OCI-LY7 (cell line): ENCODE results near the gene CDYL. TPM values are rescaled to one million over a fixed set of nuclear protein-coding genes. Genes with fewer than 3 reads are reported as not detected.
"Not testable (repeated sequence)": the region's sequence is repeated elsewhere in the genome, so short reads cannot be mapped to it uniquely, and the experiment has no call there.

Source experiments
- BruUV-seq: library from RNA; stranded (reverse); fragments of 400-500 nt; replicated peaks from 2 replicates; lab custom pipeline; 2021; lab: Mats Ljungman, UMichigan
- CTCF ChIA-PET: fragments of 300-600 bp; sonication (Branson Sonifier 250); formaldehyde crosslinking; loops from one replicate; lab custom pipeline; 2022; ENCODE audit warnings: antibody characterized with exemption; ENCODE audit not compliant: unreplicated experiment; lab: Charles Lee
- POLR2A ChIA-PET: fragments of 300-600 bp; sonication (Branson Sonifier 250); formaldehyde crosslinking; loops from one replicate; lab custom pipeline; 2022; ENCODE audit warnings: antibody characterized with exemption; lab: Charles Lee
- DNase-seq: peaks from one replicate; pipeline ENCODE4 v3.0.0-alpha.2; 2015; ENCODE audit warnings: low spot score
- H2AFZ ChIP-seq: fragments of 200-600 bp; sonication (generic), shearing (Covaris generic); 2 replicates; pipeline ENCODE4 v1.6.1; 2014; ENCODE audit warnings: mild to moderate bottlenecking, antibody characterized with exemption, low read length, moderate library complexity
- H3K27ac ChIP-seq: fragments of 200-600 bp; sonication (generic); 2 replicates; pipeline ENCODE4 v1.5.1; 2014; ENCODE audit warnings: mixed run types, low read depth, mild to moderate bottlenecking, moderate library complexity, low read length, inconsistent platforms; ENCODE audit not compliant: poor library complexity, severe bottlenecking
- H3K36me3 ChIP-seq: fragments of 200-600 bp; sonication (generic); 2 replicates; pipeline ENCODE4 v1.6.1; 2014; ENCODE audit warnings: mild to moderate bottlenecking, antibody characterized with exemption, low read length, moderate library complexity, mixed read lengths; ENCODE audit not compliant: insufficient read depth
- H3K4me1 ChIP-seq: fragments of 200-600 bp; sonication (generic); 2 replicates; pipeline ENCODE4 v1.5.1; 2014; ENCODE audit warnings: mild to moderate bottlenecking, low read length; ENCODE audit not compliant: insufficient read depth, poor library complexity, severe bottlenecking
- H3K4me2 ChIP-seq: fragments of 200-600 bp; sonication (generic); 2 replicates; pipeline ENCODE4 v1.6.1; 2014; ENCODE audit warnings: mild to moderate bottlenecking, low read length
- H3K4me3 ChIP-seq: fragments of 200-600 bp; sonication (generic); 2 replicates; pipeline ENCODE4 v1.5.1; 2014; ENCODE audit warnings: mild to moderate bottlenecking, low read depth, low read length; ENCODE audit not compliant: poor library complexity, severe bottlenecking
- H3K79me2 ChIP-seq: fragments of 200-600 bp; sonication (generic); 2 replicates; pipeline ENCODE4 v1.6.1; 2016; ENCODE audit warnings: low read depth, mild to moderate bottlenecking, low read length, moderate library complexity, mixed read lengths; ENCODE audit not compliant: insufficient read depth
- H3K9me2 ChIP-seq: fragments of 200-600 bp; sonication (generic); 2 replicates; pipeline ENCODE4 v1.6.1; 2016; ENCODE audit warnings: mild to moderate bottlenecking, low read length, mixed read lengths; ENCODE audit not compliant: insufficient read depth
- H3K9me3 ChIP-seq: fragments of 200-600 bp; sonication (generic); 2 replicates; pipeline ENCODE4 v1.6.1; 2014; ENCODE audit warnings: mild to moderate bottlenecking, mixed run types, low read length, mixed read lengths
- H4K20me1 ChIP-seq: fragments of 200-600 bp; sonication (generic); 2 replicates; pipeline ENCODE4 v1.6.1; 2014; ENCODE audit warnings: mild to moderate bottlenecking, antibody characterized with exemption, low read length, moderate library complexity, mixed read lengths; ENCODE audit not compliant: insufficient read depth
- EZH2phosphoT487 ChIP-seq: fragments of 200-600 bp; sonication (generic); IDR thresholded peaks from 2 replicates; pipeline ENCODE4 v1.6.1; 2018; ENCODE audit warnings: low read depth, borderline replicate concordance, mild to moderate bottlenecking, mixed run types, antibody characterized with exemption, low read length, moderate library complexity, mixed read lengths
- intact Hi-C: fragments of 100-400 bp; cut with micrococcal nuclease; formaldehyde crosslinking; loops from one replicate; pipeline ENCODE4 v1.10.0; 2022; ENCODE audit not compliant: unreplicated experiment
- total RNA-seq, 2 experiments: library from RNA; depleted of rRNA in 1 of 2; stranded (reverse); fragments of >200 nt in 1 of 2; shearing (Covaris generic) in 1 of 2; gene quantifications; 2 replicates each; pipeline ENCODE4 v1.2.3, GENCODE V29; 2014 to 2022
- TF ChIP-seq, protein P1 (sequence below): fragments of 200-600 bp; sonication (generic); conservative IDR thresholded peaks from 2 replicates; pipeline ENCODE4 v1.5.1; 2014; ENCODE audit warnings: mild to moderate bottlenecking, antibody characterized with exemption, low read length, moderate library complexity, mixed read lengths

CDYL gene
- total RNA-seq, 2 experiments from 2014 or later: 33.6 to 76.4 TPM

GRCh38 chr6:5004373-5005037, 228.3 kb downstream of the CDYL start:
- Histone ChIP-seq H4K20me1 (no peaks in the 10 kb centered on the region), H3K4me3 (peak overlapping the region; percentile 79), H3K79me2 (no peaks in the 10 kb centered on the region; the same call in 1 of the 2 replicates), H2AFZ (peak overlapping the region; percentile 98), H3K27ac (peak overlapping the region; percentile 61), H3K4me2 (peak overlapping the region; percentile 91), H3K4me1 (peaks cover 11% of the 10 kb centered on the region), H3K36me3 (peaks cover 17% of the 10 kb centered on the region), H3K9me2 (no peaks in the 10 kb centered on the region), H3K9me3 (no peaks in the 10 kb centered on the region)
- ChIA-PET POLR2A (interaction anchor here (0.9 kb wide), 1 partner anchor 56 kb away, joined by 8 read pairs; no protein-coding TSS in a partner anchor), CTCF (interaction anchor here (0.7 kb wide), 1 partner anchor 22 kb away, joined by 6 read pairs; no protein-coding TSS in a partner anchor)
- no peak for DNase-seq
- TSS peak; percentile 72 for BruUV-seq
- intact Hi-C loops: loop anchor here (5.0 kb wide), 1 partner anchor 227 kb away; the partner anchor contains the start of gene CDYL
- TF ChIP-seq, protein P1, sequence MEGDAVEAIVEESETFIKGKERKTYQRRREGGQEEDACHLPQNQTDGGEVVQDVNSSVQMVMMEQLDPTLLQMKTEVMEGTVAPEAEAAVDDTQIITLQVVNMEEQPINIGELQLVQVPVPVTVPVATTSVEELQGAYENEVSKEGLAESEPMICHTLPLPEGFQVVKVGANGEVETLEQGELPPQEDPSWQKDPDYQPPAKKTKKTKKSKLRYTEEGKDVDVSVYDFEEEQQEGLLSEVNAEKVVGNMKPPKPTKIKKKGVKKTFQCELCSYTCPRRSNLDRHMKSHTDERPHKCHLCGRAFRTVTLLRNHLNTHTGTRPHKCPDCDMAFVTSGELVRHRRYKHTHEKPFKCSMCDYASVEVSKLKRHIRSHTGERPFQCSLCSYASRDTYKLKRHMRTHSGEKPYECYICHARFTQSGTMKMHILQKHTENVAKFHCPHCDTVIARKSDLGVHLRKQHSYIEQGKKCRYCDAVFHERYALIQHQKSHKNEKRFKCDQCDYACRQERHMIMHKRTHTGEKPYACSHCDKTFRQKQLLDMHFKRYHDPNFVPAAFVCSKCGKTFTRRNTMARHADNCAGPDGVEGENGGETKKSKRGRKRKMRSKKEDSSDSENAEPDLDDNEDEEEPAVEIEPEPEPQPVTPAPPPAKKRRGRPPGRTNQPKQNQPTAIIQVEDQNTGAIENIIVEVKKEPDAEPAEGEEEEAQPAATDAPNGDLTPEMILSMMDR: no peak
- no peak for TF ChIP-seq EZH2phosphoT487

DNA sequence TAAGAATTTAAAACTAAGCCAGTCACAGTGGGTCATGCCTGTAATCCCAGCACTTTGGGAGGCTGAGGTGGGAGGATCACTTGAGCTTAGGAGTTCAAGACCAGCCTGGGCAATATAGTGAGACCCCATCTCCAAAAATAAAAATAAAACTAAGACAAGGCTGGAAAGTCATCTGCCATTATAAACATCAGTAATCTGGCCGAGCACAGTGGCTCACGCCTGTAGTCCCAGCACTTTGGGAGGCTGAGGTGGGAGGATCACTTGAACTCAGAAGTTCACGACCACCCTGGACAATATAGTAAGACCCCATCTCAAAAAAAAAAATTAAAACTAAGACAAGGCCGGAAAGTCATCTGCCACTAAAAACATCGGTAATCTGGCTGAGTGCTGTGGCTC, 228.8 kb downstream of the CDYL start:
- peak overlapping the region; percentile 98; the same call in 1 of the 2 replicates for H2AFZ ChIP-seq
- POLR2A ChIA-PET: interaction anchor here (0.9 kb wide), 1 partner anchor 9 kb away, joined by 3 read pairs; no protein-coding TSS in a partner anchor
- intact Hi-C loops, CTCF ChIA-PET, H3K9me2 ChIP-seq, H3K9me3 ChIP-seq, DNase-seq, H3K4me3 ChIP-seq, H3K27ac ChIP-seq, H4K20me1 ChIP-seq, BruUV-seq, H3K79me2 ChIP-seq: not testable (repeated sequence)
- H3K36me3 ChIP-seq: peaks cover 13% of the 10 kb centered on the region
- H3K4me1 ChIP-seq: peaks cover 11% of the 10 kb centered on the region
- peak overlapping the region; percentile 91; the same call in 1 of the 2 replicates for H3K4me2 ChIP-seq

Other genes starting within 250 kb of the CDYL start
- gene RPP40, start 227.6 kb downstream of the CDYL start, total RNA-seq (2014; rRNA removed; shearing (Covaris generic)): 8.0 and 22.7 TPM in 2 replicates
- gene RPP40, start 227.6 kb downstream of the CDYL start, total RNA-seq (2022): 9.6 and 12.2 TPM in 2 replicates